ENCODE data around the gene MYH4.

Gene MYH4

GRCh38 chr17:10469459-10469858 lies at the start of gene MYH4:
MYH4 (minus strand) TSS chr17:10469559; CDS start chr17:10466745, 2,814 bp downstream.
- no peak for DNase-seq (ENCODE audit: insufficient read length, low spot score)
- no peak for FAIRE-seq

GRCh38 chr17:10518271-10519037 lies 49.1 kb upstream of the MYH4 start, which contains the start of gene MYH1:
MYH1 (minus strand) TSS chr17:10518542; CDS start chr17:10516642, 1,900 bp downstream.
- FAIRE-seq (no peak), DNase-seq (ENCODE audit: insufficient read length, low spot score) (no peak)

GRCh38 chr17:10516638-10517037 lies 47.3 kb upstream of the MYH4 start:
- DNase-seq (ENCODE audit: insufficient read length, low spot score) (no peak), FAIRE-seq (no peak)

GRCh38 chr17:10516065-10516464 lies 46.7 kb upstream of the MYH4 start:
- no peak for DNase-seq (ENCODE audit: insufficient read length, low spot score)

GRCh38 chr17:10513299-10514067 lies 44.1 kb upstream of the MYH4 start:
- no peak for FAIRE-seq
- no peak for DNase-seq (ENCODE audit: insufficient read length, low spot score)

More at GRCh38 chr17:10516065-10516464, 46.7 kb upstream of the MYH4 start:
- no peak for FAIRE-seq

GRCh38 chr17:10512856-10513255 lies 43.5 kb upstream of the MYH4 start:
- DNase-seq (ENCODE audit: insufficient read length, low spot score) (no peak), FAIRE-seq (no peak)

- no peak for DNase-seq (ENCODE audit: insufficient read length, low spot score)
- no peak for FAIRE-seq
Observed at GRCh38 chr17:10499950-10500349, 30.6 kb upstream of the MYH4 start.

GRCh38 chr17:10492004-10492403 lies 22.6 kb upstream of the MYH4 start:
- DNase-seq (ENCODE audit: insufficient read length, low spot score) (no peak), FAIRE-seq (no peak)

- FAIRE-seq (no peak), DNase-seq (ENCODE audit: insufficient read length, low spot score) (no peak)
Observed at GRCh38 chr17:10482252-10482651, 12.9 kb upstream of the MYH4 start.

- FAIRE-seq: no peak
- no peak for DNase-seq (ENCODE audit: insufficient read length, low spot score)
Observed at GRCh38 chr17:10477701-10478100, 8.3 kb upstream of the MYH4 start.

- FAIRE-seq (no peak), DNase-seq (ENCODE audit: insufficient read length, low spot score) (no peak)
Observed at GRCh38 chr17:10474536-10474935, 5.2 kb upstream of the MYH4 start.

- FAIRE-seq: no peak
- DNase-seq (ENCODE audit: insufficient read length, low spot score): no peak
Observed at GRCh38 chr17:10471858-10472257, 2.5 kb upstream of the MYH4 start.

- DNase-seq (ENCODE audit: insufficient read length, low spot score): no peak
- FAIRE-seq: no peak
Observed at GRCh38 chr17:10463402-10463801, 6.0 kb downstream of the MYH4 start.

GRCh38 chr17:10460062-10460461 lies 9.3 kb downstream of the MYH4 start:
- DNase-seq (ENCODE audit: insufficient read length, low spot score) (no peak), FAIRE-seq (no peak)

GRCh38 chr17:10458701-10459100 lies 10.7 kb downstream of the MYH4 start:
- no peak for FAIRE-seq
- no peak for DNase-seq (ENCODE audit: insufficient read length, low spot score)

- no peak for FAIRE-seq
Observed at GRCh38 chr17:10457952-10458351, 11.4 kb downstream of the MYH4 start.

GRCh38 chr17:10447026-10447931 lies 22.1 kb downstream of the MYH4 start:
- no peak for DNase-seq (ENCODE audit: insufficient read length, low spot score)
- no peak for FAIRE-seq

More at GRCh38 chr17:10457952-10458351, 11.4 kb downstream of the MYH4 start:
- DNase-seq (ENCODE audit: insufficient read length, low spot score): no peak

GRCh38 chr17:10439816-10440215 lies 29.5 kb downstream of the MYH4 start:
- DNase-seq (ENCODE audit: insufficient read length, low spot score): no peak
- no peak for FAIRE-seq

- DNase-seq (ENCODE audit: insufficient read length, low spot score) (no peak), FAIRE-seq (no peak)
Observed at GRCh38 chr17:10435096-10435495, 34.3 kb downstream of the MYH4 start.

- DNase-seq (ENCODE audit: insufficient read length, low spot score): no peak
- no peak for FAIRE-seq
Observed at GRCh38 chr17:10429421-10430045, 39.8 kb downstream of the MYH4 start.
